K562 (cell line): Measurements from ENCODE around the gene FAM167B. TPM values are rescaled to one million over a fixed set of nuclear protein-coding genes. Genes with fewer than 3 reads are reported as not detected.

Source experiments
- ATF1 ChIP-seq, 2 experiments: fragments of 450-650 bp in 1 of 2; IDR thresholded peaks; 2 replicates each; pipeline ENCODE4 v1.6.1; 2016; ENCODE audit warnings: missing compliant biosample characterization in 1 of 2, missing genetic modification characterization in 1 of 2
- BDP1 ChIP-seq: IDR thresholded peaks from 3 replicates; pipeline ENCODE4 v1.6.1; 2011; ENCODE audit not compliant: insufficient read length, insufficient read depth
- E2F3 ChIP-seq: fragments of 250-450 bp; sonication (Bioruptor Pico); IDR thresholded peaks from 2 replicates; pipeline ENCODE4 v1.4.0; 2020; ENCODE audit warnings: mild to moderate bottlenecking
- ETV5 ChIP-seq: sonication (generic); formaldehyde crosslinking; IDR thresholded peaks from 2 replicates; pipeline ENCODE4 v1.4.0; 2020; ENCODE audit warnings: low read depth, mild to moderate bottlenecking, missing genetic modification reagents
- GABPA ChIP-seq: fragments of 200-800 bp; sonication (Bioruptor generic); conservative IDR thresholded peaks from 2 replicates; pipeline ENCODE4 v1.6.1; 2016; ENCODE audit warnings: low read depth, missing genetic modification characterization, missing compliant biosample characterization
- NCOR1 ChIP-seq: fragments of 450-650 bp; IDR thresholded peaks from 2 replicates; pipeline ENCODE4 v1.6.1; 2016; ENCODE audit warnings: mild to moderate bottlenecking, moderate library complexity
- NEUROD1 ChIP-seq: fragments of 150-350 bp; IDR thresholded peaks from 2 replicates; pipeline ENCODE4 v1.6.1; 2014; ENCODE audit warnings: borderline replicate concordance, low read length, low read depth; ENCODE audit not compliant: partially characterized antibody
- NONO ChIP-seq, 2 experiments: fragments of 200-400 bp in 1 of 2; fragments of 450-650 bp in 1 of 2; formaldehyde crosslinking in 1 of 2; IDR thresholded peaks; 2 replicates each; pipeline ENCODE4 v1.6.1; 2017; ENCODE audit warnings: low read depth in 2 of 2, mild to moderate bottlenecking in 2 of 2, moderate library complexity in 2 of 2, low read length in 1 of 2
- SMARCC2 ChIP-seq: fragments of 450-650 bp; IDR thresholded peaks from 2 replicates; pipeline ENCODE4 v1.6.1; 2017; ENCODE audit warnings: antibody characterized with exemption, moderate library complexity, mild to moderate bottlenecking, low read depth
- ZFP36 ChIP-seq: fragments of 150-350 bp; IDR thresholded peaks from 2 replicates; pipeline ENCODE4 v1.6.1; 2018; ENCODE audit warnings: low read length, low read depth; ENCODE audit not compliant: partially characterized antibody
- ZNF140 ChIP-seq: fragments of 250-450 bp; sonication (Bioruptor Pico); IDR thresholded peaks from 2 replicates; pipeline ENCODE4 v1.8.0; 2021; ENCODE audit warnings: moderate library complexity, mild to moderate bottlenecking, inconsistent platforms
- ZNF143 ChIP-seq: sonication (generic); formaldehyde crosslinking; IDR thresholded peaks from 2 replicates; pipeline ENCODE4 v1.9.0; 2022; ENCODE audit warnings: mild to moderate bottlenecking, missing genetic modification reagents
- ZNF41 ChIP-seq: fragments of 250-450 bp; sonication (Bioruptor Pico); conservative IDR thresholded peaks from 2 replicates; pipeline ENCODE4 v1.4.0; 2020; ENCODE audit warnings: mild to moderate bottlenecking
- ZNF785 ChIP-seq: fragments of 250-450 bp; sonication (Bioruptor Pico); IDR thresholded peaks from 2 replicates; pipeline ENCODE4 v1.4.0; 2020; ENCODE audit warnings: mild to moderate bottlenecking
- polyA plus RNA-seq, 8 experiments: library from polyadenylated mRNA; depleted of rRNA in 4 of 8; stranded (reverse) in 5 of 8; unstranded in 3 of 8; fragments of >200 nt; fragmentation: Nextera tagmentation in 2 of 8; fragmentation: Illumina TruSeq in 1 of 8; extraction: Ambion mirVana in 2 of 8; extraction: Trizol in 1 of 8; gene quantifications; 2 replicates each; pipeline versions ENCODE4 v1.2.1 to v1.2.3, GENCODE V29; 2011 to 2014; ENCODE audit warnings: inconsistent platforms in 1 of 8, missing spikeins in 1 of 8
- total RNA-seq, 7 experiments: library from RNA; depleted of rRNA in 6 of 7; stranded (reverse); fragments of >200 nt in 6 of 7; fragmentation: Illumina TruSeq in 2 of 7; extraction: Trizol in 2 of 7; gene quantifications; 2 replicates each; pipeline versions ENCODE4 v1.2.1 to v1.2.3, GENCODE V29; 2011 to 2021; ENCODE audit warnings: low replicate concordance in 1 of 7
- TF ChIP-seq, protein P1 (sequence below): fragments of 250-450 bp; sonication (Bioruptor Pico); IDR thresholded peaks from 2 replicates; pipeline ENCODE4 v1.4.0; 2020; ENCODE audit warnings: borderline replicate concordance
- TF ChIP-seq, protein P2 (sequence below): sonication (generic); formaldehyde crosslinking; IDR thresholded peaks from 2 replicates; pipeline ENCODE4 v1.8.0; 2023; ENCODE audit warnings: mild to moderate bottlenecking, missing genetic modification reagents
- TF ChIP-seq, protein P3 (sequence below), 2 experiments: IDR thresholded peaks; 2 replicates each; pipeline ENCODE4 v1.6.1; 2011; ENCODE audit warnings: borderline replicate concordance in 1 of 2, control low read depth in 1 of 2, low read depth in 1 of 2, low read length in 1 of 2, mild to moderate bottlenecking in 1 of 2, mixed read lengths in 1 of 2, moderate library complexity in 1 of 2; ENCODE audit not compliant: insufficient read depth in 1 of 2, insufficient read length in 1 of 2, poor library complexity in 1 of 2, severe bottlenecking in 1 of 2; ENCODE audit errors: extremely low read depth in 1 of 2

Gene FAM167B
- total and polyA plus RNA-seq, 9 of the 15 experiments (the other 6 are each of a cell fraction or from before 2014, with no cell fraction given), result not detected

DNA sequence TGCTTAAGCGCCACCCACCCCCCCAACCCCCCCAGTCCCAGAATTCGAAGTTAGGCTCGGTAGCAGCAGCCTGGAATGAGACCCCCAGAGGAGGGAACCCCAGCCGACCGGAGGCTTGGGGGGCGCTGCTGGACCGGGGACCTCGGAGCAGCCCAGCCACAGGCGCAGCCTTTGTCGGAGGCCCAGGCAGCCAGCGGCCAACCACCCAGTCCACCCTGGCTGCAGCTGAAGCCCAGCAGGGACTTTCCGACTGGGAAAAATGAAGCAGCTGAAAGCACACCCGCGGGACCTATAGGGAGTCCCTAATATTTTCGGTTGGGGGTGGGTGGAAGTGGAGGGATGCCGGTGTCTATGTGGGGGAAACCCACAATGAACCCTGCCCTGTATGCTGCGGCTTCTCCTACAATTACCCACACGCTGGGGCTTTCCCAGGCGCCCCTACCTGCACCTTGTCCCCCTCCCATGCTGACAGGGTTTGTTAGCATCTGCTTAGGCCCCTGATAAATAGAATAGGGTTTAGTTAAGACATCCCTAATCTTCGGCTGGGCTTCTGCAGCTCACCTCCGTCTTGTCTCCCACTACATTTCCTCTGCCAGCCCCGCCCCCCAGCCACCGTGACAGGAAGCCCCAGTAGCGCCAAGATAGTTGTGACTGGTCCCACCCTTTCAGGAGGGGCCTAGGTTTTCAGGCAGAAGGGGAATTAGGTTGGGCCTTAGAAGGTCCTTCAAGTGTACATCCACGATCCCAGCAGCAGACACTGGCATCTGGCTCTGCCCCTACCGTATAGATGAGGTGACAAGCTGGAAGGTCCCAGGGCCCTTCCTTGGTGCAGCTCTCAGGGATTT lies 45.8 kb upstream of the FAM167B start (continued):
- TF ChIP-seq ZNF41 (CRISPR knock-in tag) (no peak), ATF1 (CRISPR knock-in tag; IDR thresholded peaks at IDR 0.05) (no peak), ATF1 (tag; IDR thresholded peaks at IDR 0.05) (no peak), BDP1 (no peak), ZNF143 (CRISPR knock-in tag) (no peak), ZNF140 (CRISPR knock-in tag) (no peak), NEUROD1 (peak; percentile 28), GABPA (tag) (peak; percentile 66), ZFP36 (no peak), E2F3 (CRISPR knock-in tag) (no peak), NCOR1 (no peak), ETV5 (CRISPR knock-in tag) (peak; percentile 40; the same call in 1 of the 2 replicates), ZNF785 (CRISPR knock-in tag) (no peak), SMARCC2 (no peak), NONO (IDR thresholded peaks at IDR 0.05; ENCODE audit: low read depth in 2 of 2, low read length in 1 of 2) (0 out of 4 replicates have a peak, but pooled peaks of 1 of the 2 experiments have one; percentile 42)
- TF ChIP-seq, protein P1, sequence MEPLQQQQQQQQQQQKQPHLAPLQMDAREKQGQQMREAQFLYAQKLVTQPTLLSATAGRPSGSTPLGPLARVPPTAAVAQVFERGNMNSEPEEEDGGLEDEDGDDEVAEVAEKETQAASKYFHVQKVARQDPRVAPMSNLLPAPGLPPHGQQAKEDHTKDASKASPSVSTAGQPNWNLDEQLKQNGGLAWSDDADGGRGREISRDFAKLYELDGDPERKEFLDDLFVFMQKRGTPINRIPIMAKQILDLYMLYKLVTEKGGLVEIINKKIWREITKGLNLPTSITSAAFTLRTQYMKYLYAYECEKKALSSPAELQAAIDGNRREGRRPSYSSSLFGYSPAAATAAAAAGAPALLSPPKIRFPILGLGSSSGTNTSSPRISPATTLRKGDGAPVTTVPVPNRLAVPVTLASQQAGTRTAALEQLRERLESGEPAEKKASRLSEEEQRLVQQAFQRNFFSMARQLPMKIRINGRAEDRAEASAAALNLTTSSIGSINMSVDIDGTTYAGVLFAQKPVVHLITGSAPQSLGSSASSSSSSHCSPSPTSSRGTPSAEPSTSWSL (CRISPR knock-in tag), result 0 out of 2 replicates have a peak, but pooled peaks have one; percentile 26
- TF ChIP-seq, protein P2, sequence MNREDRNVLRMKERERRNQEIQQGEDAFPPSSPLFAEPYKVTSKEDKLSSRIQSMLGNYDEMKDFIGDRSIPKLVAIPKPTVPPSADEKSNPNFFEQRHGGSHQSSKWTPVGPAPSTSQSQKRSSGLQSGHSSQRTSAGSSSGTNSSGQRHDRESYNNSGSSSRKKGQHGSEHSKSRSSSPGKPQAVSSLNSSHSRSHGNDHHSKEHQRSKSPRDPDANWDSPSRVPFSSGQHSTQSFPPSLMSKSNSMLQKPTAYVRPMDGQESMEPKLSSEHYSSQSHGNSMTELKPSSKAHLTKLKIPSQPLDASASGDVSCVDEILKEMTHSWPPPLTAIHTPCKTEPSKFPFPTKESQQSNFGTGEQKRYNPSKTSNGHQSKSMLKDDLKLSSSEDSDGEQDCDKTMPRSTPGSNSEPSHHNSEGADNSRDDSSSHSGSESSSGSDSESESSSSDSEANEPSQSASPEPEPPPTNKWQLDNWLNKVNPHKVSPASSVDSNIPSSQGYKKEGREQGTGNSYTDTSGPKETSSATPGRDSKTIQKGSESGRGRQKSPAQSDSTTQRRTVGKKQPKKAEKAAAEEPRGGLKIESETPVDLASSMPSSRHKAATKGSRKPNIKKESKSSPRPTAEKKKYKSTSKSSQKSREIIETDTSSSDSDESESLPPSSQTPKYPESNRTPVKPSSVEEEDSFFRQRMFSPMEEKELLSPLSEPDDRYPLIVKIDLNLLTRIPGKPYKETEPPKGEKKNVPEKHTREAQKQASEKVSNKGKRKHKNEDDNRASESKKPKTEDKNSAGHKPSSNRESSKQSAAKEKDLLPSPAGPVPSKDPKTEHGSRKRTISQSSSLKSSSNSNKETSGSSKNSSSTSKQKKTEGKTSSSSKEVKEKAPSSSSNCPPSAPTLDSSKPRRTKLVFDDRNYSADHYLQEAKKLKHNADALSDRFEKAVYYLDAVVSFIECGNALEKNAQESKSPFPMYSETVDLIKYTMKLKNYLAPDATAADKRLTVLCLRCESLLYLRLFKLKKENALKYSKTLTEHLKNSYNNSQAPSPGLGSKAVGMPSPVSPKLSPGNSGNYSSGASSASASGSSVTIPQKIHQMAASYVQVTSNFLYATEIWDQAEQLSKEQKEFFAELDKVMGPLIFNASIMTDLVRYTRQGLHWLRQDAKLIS (CRISPR knock-in tag), result 0 out of 2 replicates have a peak, but pooled peaks have one; percentile 49
- TF ChIP-seq, protein P3, sequence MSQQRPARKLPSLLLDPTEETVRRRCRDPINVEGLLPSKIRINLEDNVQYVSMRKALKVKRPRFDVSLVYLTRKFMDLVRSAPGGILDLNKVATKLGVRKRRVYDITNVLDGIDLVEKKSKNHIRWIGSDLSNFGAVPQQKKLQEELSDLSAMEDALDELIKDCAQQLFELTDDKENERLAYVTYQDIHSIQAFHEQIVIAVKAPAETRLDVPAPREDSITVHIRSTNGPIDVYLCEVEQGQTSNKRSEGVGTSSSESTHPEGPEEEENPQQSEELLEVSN (IDR thresholded peaks at IDR 0.05; ENCODE audit: borderline replicate concordance in 1 of 2, extremely low read depth in 1 of 2, insufficient read depth in 1 of 2, insufficient read length in 1 of 2, low read depth in 1 of 2, low read length in 1 of 2, poor library complexity in 1 of 2, severe bottlenecking in 1 of 2), result peak in 1 of 2 experiments; percentile 46
